Pancreas (tissue), 10 donors: ENCODE data around the gene GNG10. TPM values are rescaled to one million over a fixed set of nuclear protein-coding genes. Genes with fewer than 3 reads are reported as not detected.

Experiments used
- ATAC-seq, 4 donors: fragments of 200-7000 bp; cut with Tn5 transposase; one replicate each; pipeline versions ENCODE4 v1.8.0 to v1.9.1; 2020; ENCODE audit warnings: mild to moderate bottlenecking in 4 of 4, moderate library complexity in 4 of 4
- DNase-seq, 6 donors: peaks; one replicate each; pipeline ENCODE4 v3.0.0-alpha.2; 2020
- FAIRE-seq: peaks from 2 replicates; lab custom pipeline; 2012; peaks lifted over from hg19 to GRCh38; lab: Jason Lieb, UNC
- H3K27ac ChIP-seq, 4 donors: fragments of 200-600 bp; sonication (generic); 1 replicate in 3 of 4; 2 replicates in 1 of 4; pipeline versions ENCODE4 v1.5.0 to v1.8.0; 2020
- H3K27me3 ChIP-seq, 4 donors: fragments of 200-600 bp; one replicate each; pipeline ENCODE4 v1.8.0; 2021
- H3K36me3 ChIP-seq, 3 donors: fragments of 200-600 bp; sonication (generic) in 1 of 3; one replicate each; pipeline versions ENCODE4 v1.5.0 to v1.8.0; 2020 to 2021
- H3K4me1 ChIP-seq, 3 donors: fragments of 200-600 bp; one replicate each; pipeline ENCODE4 v1.8.0; 2021
- H3K4me3 ChIP-seq, 4 donors: fragments of 200-600 bp; sonication (generic) in 2 of 4; one replicate each; pipeline versions ENCODE4 v1.5.0 to v1.8.0; 2020 to 2021
- H3K9me3 ChIP-seq, 4 donors: fragments of 200-600 bp; one replicate each; pipeline ENCODE4 v1.8.0; 2021
- WGBS, 2 donors: extraction: QIAGEN DNeasy Blood & Tissue Kit; methylation state at CpG; one replicate each; pipeline ENCODE4 v1.1.7; 2013; 5-methylcytosine and 5-hydroxymethylcytosine counted together
- intact Hi-C, 3 donors: fragments of 100-400 bp; cut with DNase I; formaldehyde crosslinking; loops; one replicate each; pipeline versions ENCODE4 v1.11.1 to v1.14.2; 2022
- polyA plus RNA-seq, 2 donors: library from polyadenylated mRNA; stranded (reverse); fragments of 200-250 nt; gene quantifications; one replicate each; pipeline ENCODE4 v1.2.3, GENCODE V29; 2013
- total RNA-seq, 6 donors: library from RNA; stranded (reverse); fragmentation: NEBNext Ultra II Directional in 4 of 6; extraction: Animal tissue kit (Norgen Biotek cat#: 25700) in 4 of 6; gene quantifications; one replicate each; pipeline versions ENCODE4 v1.2.1 to v1.2.4, GENCODE V29; 2021 to 2023
- TF ChIP-seq, protein P1 (sequence below), 4 donors: fragments of 200-600 bp; sonication (generic) in 3 of 4; IDR thresholded peaks; one replicate each; pipeline versions ENCODE4 v1.5.0 to v1.8.0; 2021; ENCODE audit warnings: antibody characterized with exemption in 4 of 4
- donor health status: healthy with polysubstance abuse.
- donor health status: DM: no; HTN: no; CAD: no; lungs with moderate emphysema.
- donor health status: DM: no; HTN: no; CAD: no.
- donor health status: control.
- donor health status: control.
- donor health status: Bipolar disorder and iron deficiency.
- donor health status: DM: yes; HTN: yes; CAD: no.
- donor health status: DM: no; HTN: no; CAD: no.
- donor health status: DM: no; HTN: no; CAD: no.
- donor health status: DM: yes; HTN: yes; CAD: no.

GNG10 gene
- total and polyA plus RNA-seq, 8 donors = 4.5 to 34.9 (median 12.9) TPM

DNA sequence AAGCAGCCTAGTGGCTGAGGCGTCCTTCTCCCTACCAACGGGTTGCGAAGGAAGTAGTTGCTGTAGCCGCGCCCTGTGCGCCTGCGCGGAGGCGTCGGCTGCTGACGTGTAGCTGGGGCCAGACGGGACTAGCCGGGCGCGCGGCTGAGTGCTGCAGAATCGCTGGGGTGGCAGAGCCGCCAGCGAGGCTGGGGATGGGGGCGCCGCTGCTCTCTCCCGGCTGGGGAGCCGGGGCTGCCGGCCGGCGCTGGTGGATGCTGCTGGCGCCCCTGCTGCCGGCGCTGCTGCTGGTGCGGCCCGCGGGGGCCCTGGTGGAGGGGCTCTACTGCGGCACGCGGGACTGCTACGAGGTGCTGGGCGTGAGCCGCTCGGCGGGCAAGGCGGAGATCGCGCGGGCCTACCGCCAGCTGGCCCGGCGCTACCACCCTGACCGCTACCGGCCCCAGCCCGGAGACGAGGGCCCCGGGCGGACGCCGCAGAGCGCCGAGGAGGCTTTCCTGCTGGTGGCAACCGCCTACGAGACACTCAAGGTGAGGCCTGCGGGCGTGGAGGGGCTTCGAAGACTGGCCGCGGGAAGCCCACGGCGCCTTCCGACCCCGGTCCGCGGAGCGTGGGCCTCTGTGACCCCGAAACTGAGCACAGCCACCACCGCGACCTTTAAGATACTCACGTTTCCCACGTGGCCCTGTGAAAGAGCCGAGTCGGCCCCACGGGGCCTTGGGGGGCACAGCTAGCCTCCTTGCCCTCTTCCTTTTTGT, 30.0 kb upstream of the GNG10 start, which contains the start of gene DNAJC25:
Gene DNAJC25, plus strand, starts transcription at position 121 of the 758 bp plus-strand sequence. Its CDS starts 74 bp downstream, at position 195.
- TF ChIP-seq, protein P1, sequence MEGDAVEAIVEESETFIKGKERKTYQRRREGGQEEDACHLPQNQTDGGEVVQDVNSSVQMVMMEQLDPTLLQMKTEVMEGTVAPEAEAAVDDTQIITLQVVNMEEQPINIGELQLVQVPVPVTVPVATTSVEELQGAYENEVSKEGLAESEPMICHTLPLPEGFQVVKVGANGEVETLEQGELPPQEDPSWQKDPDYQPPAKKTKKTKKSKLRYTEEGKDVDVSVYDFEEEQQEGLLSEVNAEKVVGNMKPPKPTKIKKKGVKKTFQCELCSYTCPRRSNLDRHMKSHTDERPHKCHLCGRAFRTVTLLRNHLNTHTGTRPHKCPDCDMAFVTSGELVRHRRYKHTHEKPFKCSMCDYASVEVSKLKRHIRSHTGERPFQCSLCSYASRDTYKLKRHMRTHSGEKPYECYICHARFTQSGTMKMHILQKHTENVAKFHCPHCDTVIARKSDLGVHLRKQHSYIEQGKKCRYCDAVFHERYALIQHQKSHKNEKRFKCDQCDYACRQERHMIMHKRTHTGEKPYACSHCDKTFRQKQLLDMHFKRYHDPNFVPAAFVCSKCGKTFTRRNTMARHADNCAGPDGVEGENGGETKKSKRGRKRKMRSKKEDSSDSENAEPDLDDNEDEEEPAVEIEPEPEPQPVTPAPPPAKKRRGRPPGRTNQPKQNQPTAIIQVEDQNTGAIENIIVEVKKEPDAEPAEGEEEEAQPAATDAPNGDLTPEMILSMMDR (IDR thresholded peaks at IDR 0.05) = no peak
- Histone ChIP-seq H3K9me3 (no peaks in the 10 kb centered on the region), H3K4me3 (peak within 1 kb of the TSS; percentile 76 to 97 (median 86)), H3K27me3 (no peaks in the 10 kb centered on the region), H3K27ac (peak within 1 kb of the TSS; percentile 78 to 92 (median 88)), H3K36me3 (no peaks in the 10 kb centered on the region), H3K4me1 (peaks cover 4 to 29% (median 15%) of the 10 kb centered on the region in 3 donors)
- intact Hi-C loops = no loop called here
- peak; percentile 96 to 100 (median 98) for DNase-seq
- FAIRE-seq = no peak
- ATAC-seq = peak; percentile 96 to 99 (median 98)
- WGBS, 2 donors = 0 to 1% methylated on average over 62 to 79 of the region's 79 CpGs

DNA sequence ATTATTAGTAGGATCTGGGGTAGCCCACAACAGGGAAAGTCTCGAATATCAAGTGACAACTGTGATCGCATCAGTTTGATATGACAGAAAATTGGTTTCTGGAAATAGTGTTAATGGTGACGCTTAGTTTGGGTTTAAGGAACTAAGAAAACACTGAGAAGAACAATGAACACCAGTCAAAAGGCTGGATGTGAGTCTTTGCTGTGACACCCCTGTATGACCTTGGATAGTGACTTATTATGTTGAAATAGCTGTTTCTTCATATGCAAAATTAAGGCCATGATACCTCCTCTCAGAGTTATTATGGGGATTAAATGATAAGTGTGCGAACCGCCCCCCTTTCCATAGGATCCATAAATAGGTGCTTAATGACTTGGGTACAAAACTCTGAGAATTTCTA, 29.3 kb upstream of the GNG10 start:
- 8 to 9% methylated on average over 5 of the region's 5 CpGs for WGBS, 2 donors
- H3K36me3 ChIP-seq = no peaks in the 10 kb centered on the region
- ATAC-seq (no peak), DNase-seq (no peak), FAIRE-seq (no peak)
- peak overlapping the region; percentile 78 to 92 (median 88) for H3K27ac ChIP-seq
- no peaks in the 10 kb centered on the region for H3K27me3 ChIP-seq
- no peaks in the 10 kb centered on the region for H3K9me3 ChIP-seq
- intact Hi-C loops = no loop called here
- TF ChIP-seq, protein P1 (IDR thresholded peaks at IDR 0.05) = no peak
- H3K4me3 ChIP-seq = peak overlapping the region; percentile 76 to 97 (median 86)
- peaks cover 4 to 29% (median 17%) of the 10 kb centered on the region in 3 donors for H3K4me1 ChIP-seq

DNA sequence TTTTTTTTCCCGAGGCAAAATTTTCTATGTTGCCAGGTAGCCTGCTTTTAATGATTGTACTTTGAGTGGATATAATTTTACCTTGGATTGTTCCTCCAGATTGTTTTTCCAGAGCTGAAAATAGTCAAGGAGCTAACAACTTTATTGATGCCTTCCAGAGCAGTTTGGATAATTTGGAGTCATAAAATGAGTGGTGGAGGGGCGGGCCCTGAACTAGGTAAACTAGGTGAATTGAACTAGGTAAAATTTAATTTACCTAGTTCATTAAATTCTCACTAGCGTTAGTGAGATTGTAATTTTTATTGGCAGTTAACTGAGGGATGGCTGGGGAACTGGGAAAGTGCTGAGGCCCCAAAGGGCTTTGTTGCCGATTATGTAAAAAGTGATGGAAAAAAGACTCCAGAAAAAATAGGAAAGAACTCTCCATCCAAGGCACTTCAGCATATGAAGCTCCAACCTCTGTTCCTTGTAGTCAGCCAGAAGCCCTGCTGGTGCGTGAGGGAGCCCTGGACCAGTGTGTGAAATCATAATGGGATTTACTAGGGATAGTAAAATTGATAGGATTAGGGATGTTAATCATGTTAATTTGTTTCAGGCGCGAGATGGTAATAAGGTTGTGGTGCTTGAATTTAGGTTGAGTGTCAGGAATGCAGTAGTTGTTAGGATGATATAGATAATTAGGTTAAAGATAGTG, 28.6 kb upstream of the GNG10 start:
- H3K9me3 ChIP-seq = no peaks in the 10 kb centered on the region
- H3K4me1 ChIP-seq = peaks cover 12 to 29% (median 24%) of the 10 kb centered on the region in 3 donors
- H3K27ac ChIP-seq = no peak overlapping the region
- no peak for DNase-seq
- H3K36me3 ChIP-seq = no peaks in the 10 kb centered on the region
- peak overlapping the region in 3 of 4 donors; percentile 76 to 97 (median 77) for H3K4me3 ChIP-seq
- WGBS, 2 donors = 40 to 41% methylated on average over 7 of the region's 7 CpGs
- no peak for ATAC-seq
- intact Hi-C loops = no loop called here
- no peak for FAIRE-seq
- no peaks in the 10 kb centered on the region for H3K27me3 ChIP-seq
- TF ChIP-seq, protein P1 (IDR thresholded peaks at IDR 0.05) = no peak

DNA sequence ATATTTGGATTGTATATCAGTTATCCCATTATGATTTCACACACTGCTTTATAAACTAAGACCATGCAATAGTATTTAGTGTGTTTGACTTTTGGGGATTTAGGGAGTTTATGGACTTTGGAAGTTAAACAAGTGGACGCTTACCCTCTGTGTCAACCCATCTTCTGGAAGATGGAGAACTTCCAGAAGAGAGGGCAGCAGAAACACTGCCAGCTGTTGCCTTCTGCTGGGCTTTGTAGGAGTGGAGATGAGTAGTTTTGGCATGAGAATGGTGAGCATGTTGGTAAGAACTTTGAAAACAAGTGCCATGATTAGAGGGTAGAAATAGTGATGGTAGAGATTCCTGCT, 28.0 kb upstream of the GNG10 start:
- H3K27me3 ChIP-seq = no peaks in the 10 kb centered on the region
- H3K4me3 ChIP-seq = no peak overlapping the region
- ATAC-seq (no peak), DNase-seq (no peak), FAIRE-seq (no peak)
- TF ChIP-seq, protein P1 (IDR thresholded peaks at IDR 0.05) = no peak
- H3K9me3 ChIP-seq = no peaks in the 10 kb centered on the region
- intact Hi-C loops = no loop called here
- no peak overlapping the region for H3K27ac ChIP-seq
- WGBS, 2 donors = 44 to 47% methylated on average over 1 of the region's 1 CpG
- peaks cover 16 to 30% (median 29%) of the 10 kb centered on the region in 3 donors for H3K4me1 ChIP-seq
- no peaks in the 10 kb centered on the region for H3K36me3 ChIP-seq
